ENCODE measurements around the gene CKMT2. TPM values are rescaled to one million over a fixed set of nuclear protein-coding genes. Genes with fewer than 3 reads are reported as not detected.

CKMT2 gene
- total and polyA plus RNA-seq, 2 donors (not counting 3 experiments of a cell fraction or from before 2014, with no cell fraction given) = not detected

DNA sequence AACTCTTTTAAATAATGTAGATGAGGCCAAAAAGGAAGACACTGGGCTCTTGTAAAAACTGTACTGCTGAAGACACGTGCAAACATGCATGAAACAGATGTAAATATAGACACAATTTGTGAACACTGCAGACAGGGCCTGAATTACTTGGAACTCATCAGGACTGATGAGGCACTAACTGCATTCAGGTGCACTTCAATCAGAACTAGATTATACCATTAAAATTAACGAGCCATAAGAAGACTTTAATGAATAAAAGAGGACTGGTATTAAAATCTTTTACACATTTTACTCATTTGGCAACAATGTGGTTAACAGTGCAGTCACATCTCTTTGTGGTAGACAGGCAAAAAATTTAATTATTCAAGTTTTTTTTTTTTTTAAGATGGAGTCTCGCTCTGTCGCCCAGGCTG lies 54.9 kb downstream of the CKMT2 start:
- ChIA-PET CTCF (interaction anchor here (1.9 kb wide), 1 partner anchor 17 kb away, joined by 4 read pairs; no protein-coding TSS in a partner anchor), POLR2A (no interaction called here)
- TF ChIP-seq MYC (IDR thresholded peaks at IDR 0.05; ENCODE audit: low read depth, low read length) (no peak), POLR2A (IDR thresholded peaks at IDR 0.05; ENCODE audit: low read depth, low read length) (no peak)
- no peaks in the 10 kb centered on the region for H3K36me3 ChIP-seq (ENCODE audit: control insufficient read depth in 2 of 2, extremely low read depth in 1 of 2, insufficient read depth in 2 of 2, low read length in 2 of 2)
- DNase-seq (ENCODE audit: low read depth, low spot score) (no peak), FAIRE-seq (no peak)
- dilution Hi-C loops (cut with MboI; ENCODE audit: extremely low pct_ligation_motif_present, low sequenced_read_pairs) = no loop called here
- intact Hi-C loops (cut with micrococcal nuclease) = no loop called here
- H4K20me1 ChIP-seq (replicated peaks; ENCODE audit: control insufficient read depth, extremely low read depth, insufficient read depth, low read length) = no peaks in the 10 kb centered on the region
- no peak overlapping the region for H3K4me2 ChIP-seq (ENCODE audit: insufficient read depth, low read length)
- no peak overlapping the region for H3K9ac ChIP-seq (replicated peaks; ENCODE audit: extremely low read depth, insufficient read depth, low read length)
- BruUV-seq (replicated peaks) = no TSS peak
- no peak overlapping the region for H3K4me3 ChIP-seq (replicated peaks in 1 of 3; ENCODE audit: insufficient read depth in 1 of 3, low read depth in 1 of 3, low read length in 3 of 3)
- H3K79me2 ChIP-seq (ENCODE audit: control insufficient read depth, insufficient read depth, low read length) = peaks cover 8% of the 10 kb centered on the region
- no peaks in the 10 kb centered on the region for H3K27me3 ChIP-seq (ENCODE audit: control insufficient read depth in 2 of 2, insufficient read depth in 2 of 2, low read length in 2 of 2)
- H3K27ac ChIP-seq (ENCODE audit: insufficient read depth, low read depth, low read length) = no peak overlapping the region
- H3K9me1 ChIP-seq (replicated peaks; ENCODE audit: control insufficient read depth, extremely low read depth, insufficient read depth, low read length) = no peaks in the 10 kb centered on the region
- no peaks in the 10 kb centered on the region for H3K4me1 ChIP-seq (ENCODE audit: control insufficient read depth, extremely low read depth, insufficient read depth, low read length)
- no peaks in the 10 kb centered on the region for H3K9me3 ChIP-seq (replicated peaks; ENCODE audit: control insufficient read depth, insufficient read depth, low read length)
- no peak overlapping the region for H2AFZ ChIP-seq (ENCODE audit: low read depth, low read length)

DNA sequence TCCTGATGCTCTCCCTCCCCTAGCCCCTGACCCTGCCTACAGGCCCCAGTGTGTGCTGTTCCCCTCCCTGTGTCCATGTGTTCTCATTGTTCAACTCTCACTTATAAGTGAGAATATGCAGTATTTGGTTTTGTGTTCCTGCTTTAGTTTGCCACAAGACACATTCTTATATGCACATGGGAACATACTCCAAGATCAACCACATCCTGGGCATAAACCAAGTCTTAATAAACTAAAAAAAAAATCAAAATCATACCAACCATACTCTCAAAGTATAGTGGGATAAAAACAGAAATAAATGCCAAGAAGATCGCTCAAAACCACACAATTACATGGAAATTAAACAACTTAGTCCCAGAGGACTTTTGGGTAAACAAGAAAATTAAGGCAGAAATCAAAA lies 57.0 kb downstream of the CKMT2 start:
- Histone ChIP-seq H3K4me3 (replicated peaks in 1 of 3; ENCODE audit: insufficient read depth in 1 of 3, low read depth in 1 of 3, low read length in 3 of 3) (no peak overlapping the region), H3K4me2 (ENCODE audit: insufficient read depth, low read length) (no peak overlapping the region), H4K20me1 (replicated peaks; ENCODE audit: control insufficient read depth, extremely low read depth, insufficient read depth, low read length) (no peaks in the 10 kb centered on the region), H3K4me1 (ENCODE audit: control insufficient read depth, extremely low read depth, insufficient read depth, low read length) (no peaks in the 10 kb centered on the region), H3K27me3 (ENCODE audit: control insufficient read depth in 2 of 2, insufficient read depth in 2 of 2, low read length in 2 of 2) (no peaks in the 10 kb centered on the region), H3K9me3 (replicated peaks; ENCODE audit: control insufficient read depth, insufficient read depth, low read length) (no peaks in the 10 kb centered on the region), H3K27ac (ENCODE audit: insufficient read depth, low read depth, low read length) (no peak overlapping the region), H2AFZ (ENCODE audit: low read depth, low read length) (no peak overlapping the region), H3K79me2 (ENCODE audit: control insufficient read depth, insufficient read depth, low read length) (peaks cover 12% of the 10 kb centered on the region), H3K36me3 (ENCODE audit: control insufficient read depth in 2 of 2, extremely low read depth in 1 of 2, insufficient read depth in 2 of 2, low read length in 2 of 2) (no peaks in the 10 kb centered on the region), H3K9ac (replicated peaks; ENCODE audit: extremely low read depth, insufficient read depth, low read length) (no peak overlapping the region), H3K9me1 (replicated peaks; ENCODE audit: control insufficient read depth, extremely low read depth, insufficient read depth, low read length) (no peaks in the 10 kb centered on the region)
- intact Hi-C loops (cut with micrococcal nuclease) = no loop called here
- no peak for DNase-seq (ENCODE audit: low read depth, low spot score)
- CTCF ChIA-PET = no interaction called here
- BruUV-seq (replicated peaks) = no TSS peak
- no peak for TF ChIP-seq EZH2 (IDR thresholded peaks at IDR 0.05; ENCODE audit: borderline replicate concordance, low read depth, low read length, severe bottlenecking)
- no peak for TF ChIP-seq FOS (IDR thresholded peaks at IDR 0.05; ENCODE audit: borderline replicate concordance, insufficient read depth, low read length)
- TF ChIP-seq, protein P1, sequence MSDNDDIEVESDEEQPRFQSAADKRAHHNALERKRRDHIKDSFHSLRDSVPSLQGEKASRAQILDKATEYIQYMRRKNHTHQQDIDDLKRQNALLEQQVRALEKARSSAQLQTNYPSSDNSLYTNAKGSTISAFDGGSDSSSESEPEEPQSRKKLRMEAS (IDR thresholded peaks at IDR 0.05; ENCODE audit: insufficient read depth, insufficient read length) = no peak
- TF ChIP-seq JUN (IDR thresholded peaks at IDR 0.05; ENCODE audit: borderline replicate concordance, insufficient read depth, insufficient read length, low read depth) = no peak
- TF ChIP-seq MYC (IDR thresholded peaks at IDR 0.05; ENCODE audit: low read depth, low read length) = no peak
- TF ChIP-seq GATA2 (IDR thresholded peaks at IDR 0.05; ENCODE audit: insufficient read depth, insufficient read length, low read depth, low read length) = no peak
- no peak for TF ChIP-seq POLR2AphosphoS5 (IDR thresholded peaks at IDR 0.05; ENCODE audit: insufficient read depth, low read depth, low read length)
- no peak for TF ChIP-seq POLR2A (IDR thresholded peaks at IDR 0.05; ENCODE audit: low read depth, low read length)
- TF ChIP-seq, protein P2, sequence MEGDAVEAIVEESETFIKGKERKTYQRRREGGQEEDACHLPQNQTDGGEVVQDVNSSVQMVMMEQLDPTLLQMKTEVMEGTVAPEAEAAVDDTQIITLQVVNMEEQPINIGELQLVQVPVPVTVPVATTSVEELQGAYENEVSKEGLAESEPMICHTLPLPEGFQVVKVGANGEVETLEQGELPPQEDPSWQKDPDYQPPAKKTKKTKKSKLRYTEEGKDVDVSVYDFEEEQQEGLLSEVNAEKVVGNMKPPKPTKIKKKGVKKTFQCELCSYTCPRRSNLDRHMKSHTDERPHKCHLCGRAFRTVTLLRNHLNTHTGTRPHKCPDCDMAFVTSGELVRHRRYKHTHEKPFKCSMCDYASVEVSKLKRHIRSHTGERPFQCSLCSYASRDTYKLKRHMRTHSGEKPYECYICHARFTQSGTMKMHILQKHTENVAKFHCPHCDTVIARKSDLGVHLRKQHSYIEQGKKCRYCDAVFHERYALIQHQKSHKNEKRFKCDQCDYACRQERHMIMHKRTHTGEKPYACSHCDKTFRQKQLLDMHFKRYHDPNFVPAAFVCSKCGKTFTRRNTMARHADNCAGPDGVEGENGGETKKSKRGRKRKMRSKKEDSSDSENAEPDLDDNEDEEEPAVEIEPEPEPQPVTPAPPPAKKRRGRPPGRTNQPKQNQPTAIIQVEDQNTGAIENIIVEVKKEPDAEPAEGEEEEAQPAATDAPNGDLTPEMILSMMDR (IDR thresholded peaks at IDR 0.05; ENCODE audit: extremely low read depth in 1 of 2, insufficient read depth in 1 of 2, low read depth in 1 of 2, low read length in 2 of 2) = no peak
- POLR2A ChIA-PET = no interaction called here
- no peak for FAIRE-seq
- dilution Hi-C loops (cut with MboI; ENCODE audit: extremely low pct_ligation_motif_present, low sequenced_read_pairs) = no loop called here
